ENCODE measurements around the gene HECW1.
"Not testable (repeated sequence)": the region's sequence is repeated elsewhere in the genome, so short reads cannot be mapped to it uniquely, and the experiment has no call there.

Gene HECW1

DNA sequence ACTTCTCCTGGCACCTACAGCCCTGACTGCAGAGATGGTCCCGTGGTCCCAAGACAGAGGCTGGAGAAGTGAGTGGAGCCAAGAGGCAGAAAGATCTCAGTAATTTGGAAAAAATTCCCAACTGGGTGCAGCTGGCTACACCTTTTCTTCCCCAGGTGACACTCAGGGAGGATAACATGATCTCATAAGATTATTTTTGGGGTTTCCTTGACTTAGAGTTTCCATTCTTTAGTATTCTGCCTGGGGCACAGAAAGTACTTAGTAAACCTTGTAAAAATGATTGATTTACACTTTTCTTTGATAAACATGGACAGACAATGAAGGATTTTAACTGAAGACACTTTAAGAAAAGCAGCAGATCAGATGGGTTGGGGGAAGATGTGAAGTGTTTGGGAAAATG is 38.6 kb downstream of the HECW1 start:
- DNase-seq, result no peak

GRCh38 chr7:43152696-43153095 is 40.2 kb downstream of the HECW1 start:
- DNase-seq, result no peak

DNA sequence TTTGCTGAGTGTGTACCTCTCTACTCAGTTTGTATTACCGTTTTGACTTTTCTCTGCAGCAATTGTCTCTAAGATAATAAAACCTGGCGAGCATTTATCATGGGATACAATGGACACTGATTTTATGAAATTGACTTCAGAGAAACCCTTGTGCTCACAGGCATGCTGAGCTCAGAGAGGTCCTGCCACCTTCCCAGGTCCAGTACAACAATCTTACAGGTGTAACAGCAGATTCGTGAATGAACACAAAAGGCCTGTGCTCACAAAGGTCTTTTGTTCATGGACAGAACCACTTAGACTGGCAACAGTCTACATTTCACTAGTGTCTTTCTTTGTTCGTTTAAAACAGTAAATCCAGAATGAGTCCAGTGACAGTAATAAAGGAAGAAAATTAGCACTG is 43.2 kb downstream of the HECW1 start:
- DNase-seq, result no peak

GRCh38 chr7:43163885-43164284 is 51.4 kb downstream of the HECW1 start:
- no peak for DNase-seq

- DNase-seq, result no peak
Measured at GRCh38 chr7:43164757-43165156, 52.3 kb downstream of the HECW1 start.

DNA sequence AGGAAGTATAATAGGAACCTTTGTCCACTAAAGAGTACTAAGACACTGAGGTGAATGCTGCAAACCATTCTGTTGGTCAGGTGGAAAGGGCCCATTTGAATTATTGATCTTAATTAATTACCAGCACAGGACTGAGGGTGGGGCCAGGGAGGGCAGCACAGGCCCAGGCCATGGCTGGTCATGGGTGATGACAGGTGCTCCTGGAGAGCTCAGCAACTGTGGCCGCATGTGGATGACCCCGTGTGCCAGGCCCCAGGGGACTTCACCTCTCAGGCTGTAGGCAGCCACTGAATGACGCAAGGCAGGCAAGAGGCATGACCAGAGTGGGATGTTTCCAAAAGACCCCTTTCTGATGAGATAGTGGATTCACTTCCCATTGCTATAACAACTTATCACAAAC is 54.2 kb downstream of the HECW1 start:
- DNase-seq, result no peak

DNA sequence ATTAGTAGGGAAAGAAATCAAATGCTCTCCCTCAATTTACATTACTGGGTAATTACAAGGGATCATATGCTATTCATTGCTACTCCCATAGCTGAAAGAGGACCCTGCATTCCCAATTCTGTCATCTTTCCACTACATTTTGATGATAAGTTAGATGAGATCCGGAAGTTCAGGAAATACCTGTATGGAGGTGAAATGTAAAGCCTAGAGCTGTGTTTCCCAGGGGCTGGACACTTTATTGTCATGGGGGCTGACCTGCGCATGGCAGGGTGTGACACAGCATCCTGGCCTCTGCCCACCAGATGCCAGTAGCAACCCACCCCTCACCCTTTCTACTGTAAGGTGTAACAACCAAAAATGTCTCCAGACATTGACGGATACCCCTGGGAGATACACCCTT is 56.6 kb downstream of the HECW1 start:
- DNase-seq, result no peak

- DNase-seq, result no peak
Measured at GRCh38 chr7:43170571-43170970, 58.1 kb downstream of the HECW1 start.

DNA sequence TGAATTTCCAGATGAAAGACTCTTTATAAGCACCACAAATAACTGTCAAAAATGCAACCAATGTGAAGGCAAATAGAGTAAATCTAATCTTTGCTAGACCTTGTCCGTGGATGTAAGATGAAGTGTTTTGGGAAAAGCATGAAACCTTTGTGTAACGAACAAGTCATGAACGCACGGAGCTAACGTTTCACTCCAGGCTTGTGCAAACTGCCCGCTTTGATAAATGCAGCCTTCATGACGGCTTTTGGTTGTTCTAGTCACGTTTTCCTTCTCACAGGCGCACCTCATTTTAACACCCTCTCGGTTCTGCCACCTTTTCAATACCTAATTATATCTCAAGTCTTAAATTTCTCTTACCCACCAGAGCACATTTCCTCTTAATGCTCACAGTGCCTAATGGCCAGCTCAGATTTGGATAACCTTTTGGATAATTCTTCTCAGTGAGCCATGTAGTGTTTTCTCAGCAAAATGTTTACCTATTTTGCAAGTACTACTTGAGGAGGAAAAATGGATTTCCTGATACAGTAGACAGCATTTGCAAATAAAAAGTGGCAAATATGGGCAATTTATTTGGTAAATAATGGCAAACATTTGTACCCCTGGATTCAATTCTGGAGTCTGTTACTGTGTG is 63.2 kb downstream of the HECW1 start:
- no peak for DNase-seq

DNA sequence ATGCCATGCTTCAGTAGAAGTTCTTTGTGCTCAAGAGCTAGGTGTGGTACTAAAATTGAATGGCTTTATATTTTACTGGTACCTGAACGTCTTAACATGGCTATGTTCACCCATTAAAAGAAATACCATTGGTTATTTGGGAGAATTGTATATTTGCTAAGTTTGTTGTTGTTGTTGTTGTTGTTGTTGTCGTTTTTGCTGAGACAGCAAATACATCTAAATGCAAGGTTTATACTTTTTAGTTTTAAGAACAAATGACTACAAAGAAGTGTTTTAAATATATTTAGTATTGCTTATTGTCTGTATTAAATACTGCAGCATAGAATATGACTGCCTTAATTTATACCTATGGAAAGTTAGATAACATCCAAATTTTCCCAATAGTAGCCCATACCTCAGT is 66.9 kb downstream of the HECW1 start:
- no peak for DNase-seq

DNA sequence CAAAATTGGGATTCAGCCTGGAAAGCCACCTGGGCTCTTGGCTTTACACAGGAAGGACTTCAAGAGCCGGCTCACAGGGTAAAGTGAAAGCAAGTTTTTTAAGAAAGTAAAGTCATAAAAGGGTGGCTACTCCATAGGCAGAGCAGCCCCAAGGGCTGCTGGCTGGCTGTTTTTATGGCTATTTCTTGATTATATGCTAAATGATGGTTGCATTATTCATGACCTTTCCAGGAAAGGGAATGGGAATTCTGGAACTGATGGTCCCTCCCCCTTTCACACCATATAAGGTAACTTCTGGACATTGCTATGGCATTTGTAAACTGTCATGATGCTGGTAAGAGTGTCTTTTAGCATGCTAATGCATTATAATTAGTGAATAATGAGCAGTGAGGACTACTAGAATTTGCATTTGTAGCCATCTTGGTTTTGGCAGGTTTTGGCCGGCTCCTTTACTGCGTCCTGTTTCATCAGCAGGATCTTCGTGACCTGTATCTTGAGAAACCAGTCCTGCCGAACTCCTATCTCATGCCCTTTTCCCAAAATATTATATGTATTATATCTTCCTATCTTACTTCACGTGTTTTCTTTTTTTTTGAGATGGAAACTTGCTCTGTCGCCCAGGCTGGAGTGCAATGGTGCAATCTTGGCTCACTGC is 80.5 kb downstream of the HECW1 start:
- DNase-seq, result no peak

DNA sequence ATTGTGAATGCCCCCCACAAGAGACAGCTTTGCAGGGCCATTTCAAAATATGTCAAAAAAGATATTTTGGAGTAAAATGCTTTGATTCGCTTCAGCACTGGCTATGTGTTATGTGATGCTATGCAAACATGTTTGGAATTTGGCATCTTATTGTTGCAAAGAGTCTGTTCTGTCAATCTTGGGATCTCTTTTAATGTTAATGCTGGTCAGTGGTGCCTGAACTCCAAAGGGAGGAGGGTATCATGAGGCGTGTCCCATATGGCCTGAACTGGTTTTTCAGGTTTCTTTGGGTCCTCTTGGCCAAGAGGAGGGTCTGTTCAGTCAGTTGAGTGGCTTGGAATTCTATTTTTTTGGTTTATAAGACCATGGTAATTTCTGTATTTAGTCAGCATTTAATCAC is 81.4 kb downstream of the HECW1 start:
- DNase-seq, result no peak

DNA sequence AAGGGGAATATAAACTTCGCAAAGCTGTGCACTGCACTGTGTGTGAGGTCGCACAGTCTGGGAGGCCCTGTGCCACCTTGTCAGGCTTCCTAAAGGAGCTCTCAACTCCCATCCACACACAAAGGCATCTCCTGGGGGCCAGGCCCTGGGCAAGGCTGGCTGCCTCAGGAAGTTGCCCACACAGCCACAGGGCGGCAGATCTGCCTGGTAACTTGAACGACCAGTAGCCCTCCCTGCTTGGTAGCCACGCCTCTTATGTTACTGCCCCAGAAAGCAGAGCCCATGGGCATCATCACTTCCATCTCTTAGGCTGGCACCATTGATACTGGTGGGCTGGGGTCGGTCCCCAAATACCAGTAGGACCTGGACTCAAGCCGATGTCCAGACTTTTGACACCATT is 82.8 kb downstream of the HECW1 start:
- no peak for DNase-seq

GRCh38 chr7:43195768-43196167 is 83.3 kb downstream of the HECW1 start:
- no peak for DNase-seq

- DNase-seq, result no peak
Measured at GRCh38 chr7:43196379-43196778, 83.9 kb downstream of the HECW1 start.

GRCh38 chr7:43198016-43198415 is 85.6 kb downstream of the HECW1 start:
- no peak for DNase-seq

- DNase-seq, result no peak
Measured at GRCh38 chr7:43198599-43199090, 86.2 kb downstream of the HECW1 start.

DNA sequence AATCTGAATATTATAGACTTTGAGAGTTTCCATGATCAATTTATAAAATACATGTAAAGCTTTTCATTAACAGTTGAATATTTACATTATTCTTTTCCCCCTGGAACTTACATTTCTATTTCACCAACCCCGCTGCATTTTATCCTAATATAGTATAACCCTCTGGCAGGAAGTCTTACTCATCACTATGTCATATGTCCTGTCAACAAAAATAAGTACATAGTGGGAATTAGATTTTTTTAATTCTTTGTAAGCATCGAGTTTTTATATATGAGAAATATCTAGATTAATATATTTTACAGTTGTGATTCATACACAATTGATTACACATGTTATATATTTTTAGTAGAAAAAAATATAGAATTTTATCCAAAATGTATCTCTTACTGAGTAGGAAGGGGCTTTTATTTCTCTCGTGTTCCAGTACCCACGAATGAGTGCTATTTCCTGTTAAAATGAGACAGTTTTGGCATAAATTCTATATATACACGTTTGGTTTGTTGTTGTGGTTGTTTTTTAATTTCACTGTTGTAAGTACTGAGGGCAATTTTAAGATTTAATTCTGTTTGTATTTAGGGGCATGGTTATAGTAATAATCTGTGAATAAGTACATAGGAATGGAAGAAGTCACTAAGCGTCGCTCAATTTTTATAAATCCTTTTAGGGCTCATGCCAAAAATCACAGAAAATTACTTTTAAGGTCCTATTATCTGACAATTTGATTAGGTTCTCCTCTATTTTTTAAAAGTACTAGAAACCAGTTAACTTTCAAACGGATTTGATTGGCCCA is 87.1 kb downstream of the HECW1 start:
- no peak for DNase-seq

DNA sequence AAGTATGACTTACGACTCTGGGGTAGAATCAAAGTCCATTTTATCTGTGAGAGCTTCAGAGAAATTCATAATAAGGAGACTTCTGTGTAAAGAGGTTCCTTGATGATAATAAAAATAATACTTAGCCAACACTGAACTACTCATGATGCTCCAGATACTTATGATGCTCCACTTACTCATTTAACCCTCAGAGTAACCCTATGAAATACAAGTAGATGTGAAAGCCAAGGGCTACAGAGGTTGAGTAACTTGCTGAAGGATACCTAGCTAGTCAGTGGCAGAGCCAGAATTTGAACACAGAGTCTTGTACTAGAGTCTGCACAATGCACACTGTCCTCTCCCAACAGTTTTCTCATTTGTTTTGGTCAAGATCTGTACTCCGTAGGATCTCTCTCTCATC is 89.5 kb downstream of the HECW1 start:
- DNase-seq, result no peak

GRCh38 chr7:43204081-43204480 is 91.6 kb downstream of the HECW1 start:
- no peak for DNase-seq

DNA sequence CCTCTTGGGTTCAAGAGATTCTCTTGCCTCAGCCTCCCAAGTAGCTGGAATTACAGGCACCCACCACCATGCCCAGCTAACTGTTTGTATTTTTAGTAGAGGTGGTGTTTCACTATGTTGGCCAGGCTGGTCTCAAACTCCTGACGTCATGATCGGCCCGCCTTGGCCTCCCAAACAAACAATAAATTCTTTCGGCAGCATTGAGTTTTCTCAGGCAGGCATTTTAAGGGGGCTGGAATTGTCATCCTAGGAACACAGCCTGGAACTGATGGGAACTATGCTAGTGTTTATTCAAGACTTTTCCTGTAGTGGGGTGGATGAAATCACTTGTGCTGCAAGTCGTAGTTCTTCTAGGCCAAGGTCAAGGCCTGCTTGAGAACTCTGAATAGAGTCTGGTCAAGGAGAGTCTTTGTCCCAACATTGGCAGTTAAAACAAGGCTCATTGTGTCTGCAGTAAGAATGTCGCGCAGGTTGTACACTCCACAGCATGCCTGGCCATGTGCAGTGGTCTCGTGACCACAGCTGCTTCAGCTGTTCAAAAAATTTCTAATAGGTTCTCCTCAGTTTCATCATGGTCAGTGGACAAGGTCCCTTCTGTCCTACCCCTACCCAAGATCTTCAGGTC is 92.8 kb downstream of the HECW1 start:
- no peak for DNase-seq

DNA sequence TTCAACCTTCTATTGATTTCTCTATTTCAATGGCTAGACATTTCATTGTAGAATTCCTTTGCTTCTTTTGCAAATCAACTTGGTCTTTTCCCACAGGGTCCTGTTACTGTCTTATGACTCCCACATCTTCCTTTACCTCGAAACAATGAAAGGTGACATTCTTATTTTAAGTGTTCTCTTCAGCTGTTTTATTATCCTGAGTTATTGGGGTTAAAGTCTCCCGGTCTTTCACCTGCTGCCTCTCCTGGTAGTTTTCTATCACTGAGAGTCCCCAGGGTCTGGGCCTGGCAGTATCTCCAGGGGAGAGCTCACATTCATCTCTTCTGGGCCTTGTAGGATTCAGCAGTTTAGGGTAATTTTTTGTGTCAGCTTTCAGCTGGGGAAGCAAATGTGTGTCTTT is 95.8 kb downstream of the HECW1 start:
- no peak for DNase-seq

DNA sequence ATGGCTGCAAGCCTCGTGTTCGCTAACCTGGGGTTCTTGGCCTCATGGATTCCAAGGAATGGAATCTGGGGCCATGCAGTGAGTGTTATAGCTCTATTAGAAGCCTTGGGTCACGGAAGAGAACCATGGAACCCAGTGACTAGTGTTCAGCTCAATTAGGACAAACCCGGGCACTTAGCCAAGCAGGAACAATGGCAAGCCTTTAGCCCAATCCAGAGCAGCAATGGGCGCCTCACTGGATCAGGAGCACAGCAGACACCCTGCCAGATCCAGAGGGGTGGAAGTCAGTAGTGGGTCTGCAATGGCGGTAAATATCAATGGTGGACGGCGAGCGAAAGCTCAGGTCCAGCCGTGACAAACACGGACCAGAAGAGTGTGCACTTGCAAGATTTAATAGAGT is 98.1 kb downstream of the HECW1 start:
- DNase-seq, result not testable (repeated sequence)

DNA sequence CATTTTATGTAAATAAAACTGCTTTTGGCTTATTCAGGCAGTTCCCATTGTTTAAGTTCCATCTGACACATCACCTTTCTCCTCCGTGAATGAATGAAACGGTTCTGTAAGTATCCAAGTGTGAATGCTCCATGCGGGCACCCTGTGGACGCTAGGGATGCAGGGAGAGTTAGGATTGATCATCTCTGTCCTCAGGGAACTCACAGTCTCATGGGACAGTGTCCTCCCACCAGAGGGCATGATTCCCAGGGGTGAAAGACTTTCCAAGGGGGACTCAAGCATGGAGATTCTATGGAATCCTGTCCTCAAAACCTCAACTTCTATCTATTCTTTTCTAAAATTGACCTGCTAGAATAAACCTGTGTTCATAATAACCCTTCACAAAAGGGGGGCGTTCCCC is 98.8 kb downstream of the HECW1 start:
- no peak for DNase-seq

Data from stimulated activated naive CD4-positive, alpha-beta T cell (primary cell).